Glutamatergic neuron (in vitro differentiated cells): ENCODE results near the gene CHN2. TPM values are rescaled to one million over a fixed set of nuclear protein-coding genes. Genes with fewer than 3 reads are reported as not detected.
A peak's percentile ranks its signal among the peaks of the same experiment; 100 is the strongest.

ENCODE experiments used
- DNase-seq: peaks from one replicate; pipeline ENCODE4 v3.0.0; 2022
- H3K27ac Mint-ChIP-seq: one replicate; pipeline ENCODE4 v1.8.0; 2020; ENCODE audit warnings: mild to moderate bottlenecking, mixed read lengths, inconsistent platforms; ENCODE audit not compliant: unreplicated experiment
- H3K27me3 Mint-ChIP-seq: one replicate; pipeline ENCODE4 v1.8.0; 2020; ENCODE audit warnings: mild to moderate bottlenecking, moderate library complexity, mixed read lengths, inconsistent platforms; ENCODE audit not compliant: unreplicated experiment
- H3K36me3 Mint-ChIP-seq: one replicate; pipeline ENCODE4 v1.8.0; 2020; ENCODE audit warnings: mild to moderate bottlenecking, mixed read lengths, inconsistent platforms; ENCODE audit not compliant: unreplicated experiment
- H3K4me1 Mint-ChIP-seq: one replicate; pipeline ENCODE4 v1.8.0; 2020; ENCODE audit warnings: mild to moderate bottlenecking, low read depth, mixed read lengths, inconsistent platforms; ENCODE audit not compliant: unreplicated experiment
- H3K4me3 Mint-ChIP-seq: one replicate; pipeline ENCODE4 v1.8.0; 2020; ENCODE audit warnings: mild to moderate bottlenecking, mixed read lengths, inconsistent platforms; ENCODE audit not compliant: unreplicated experiment
- H3K9me3 Mint-ChIP-seq: one replicate; pipeline ENCODE4 v1.8.0; 2020; ENCODE audit warnings: mild to moderate bottlenecking, moderate library complexity, mixed read lengths, inconsistent platforms; ENCODE audit not compliant: unreplicated experiment
- total RNA-seq: library from RNA; stranded (reverse); fragmentation: NEBNext Ultra II Directional; extraction: Animal tissue kit (Norgen Biotek cat#: 25700); gene quantifications from one replicate; pipeline ENCODE4 v1.2.1, GENCODE V29; 2021; ENCODE audit not compliant: unreplicated experiment
- TF ChIP-seq, protein P1 (sequence below): fragments of 200-600 bp; sonication (generic); IDR thresholded peaks from one replicate; pipeline ENCODE4 v1.5.0; 2021; ENCODE audit not compliant: partially characterized antibody, unreplicated experiment

The CHN2 gene
- total RNA-seq, 1 donor from 2014 or later: 63.2 TPM

DNA sequence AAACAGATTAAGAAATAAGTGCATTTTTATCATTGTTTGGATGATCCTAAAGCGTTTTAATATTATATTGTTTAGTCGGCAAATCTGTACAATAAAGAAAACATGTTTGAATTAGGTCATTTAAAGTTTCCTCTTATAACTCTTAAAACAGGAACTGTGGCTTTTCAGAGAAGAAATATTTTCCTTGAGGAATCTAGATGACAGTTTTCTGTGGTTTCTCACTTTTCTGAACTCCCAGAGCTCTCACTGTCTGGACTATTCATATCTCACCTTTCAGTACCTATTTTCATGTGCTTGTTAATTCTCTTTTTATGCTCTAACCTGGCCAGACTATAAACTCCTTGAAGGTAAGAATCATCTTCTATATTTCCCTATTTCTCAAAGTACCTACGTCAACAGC lies 135.1 kb downstream of the CHN2 start:
- TF ChIP-seq, protein P1, sequence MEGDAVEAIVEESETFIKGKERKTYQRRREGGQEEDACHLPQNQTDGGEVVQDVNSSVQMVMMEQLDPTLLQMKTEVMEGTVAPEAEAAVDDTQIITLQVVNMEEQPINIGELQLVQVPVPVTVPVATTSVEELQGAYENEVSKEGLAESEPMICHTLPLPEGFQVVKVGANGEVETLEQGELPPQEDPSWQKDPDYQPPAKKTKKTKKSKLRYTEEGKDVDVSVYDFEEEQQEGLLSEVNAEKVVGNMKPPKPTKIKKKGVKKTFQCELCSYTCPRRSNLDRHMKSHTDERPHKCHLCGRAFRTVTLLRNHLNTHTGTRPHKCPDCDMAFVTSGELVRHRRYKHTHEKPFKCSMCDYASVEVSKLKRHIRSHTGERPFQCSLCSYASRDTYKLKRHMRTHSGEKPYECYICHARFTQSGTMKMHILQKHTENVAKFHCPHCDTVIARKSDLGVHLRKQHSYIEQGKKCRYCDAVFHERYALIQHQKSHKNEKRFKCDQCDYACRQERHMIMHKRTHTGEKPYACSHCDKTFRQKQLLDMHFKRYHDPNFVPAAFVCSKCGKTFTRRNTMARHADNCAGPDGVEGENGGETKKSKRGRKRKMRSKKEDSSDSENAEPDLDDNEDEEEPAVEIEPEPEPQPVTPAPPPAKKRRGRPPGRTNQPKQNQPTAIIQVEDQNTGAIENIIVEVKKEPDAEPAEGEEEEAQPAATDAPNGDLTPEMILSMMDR: no peak
- H3K27ac Mint-ChIP-seq: peak overlapping the region; percentile 96
- H3K4me3 Mint-ChIP-seq: peak overlapping the region; percentile 16
- peaks cover 3% of the 10 kb centered on the region for H3K27me3 Mint-ChIP-seq
- H3K9me3 Mint-ChIP-seq: peaks cover 18% of the 10 kb centered on the region
- DNase-seq: no peak
- no peaks in the 10 kb centered on the region for H3K36me3 Mint-ChIP-seq
- H3K4me1 Mint-ChIP-seq: peaks cover 63% of the 10 kb centered on the region

DNA sequence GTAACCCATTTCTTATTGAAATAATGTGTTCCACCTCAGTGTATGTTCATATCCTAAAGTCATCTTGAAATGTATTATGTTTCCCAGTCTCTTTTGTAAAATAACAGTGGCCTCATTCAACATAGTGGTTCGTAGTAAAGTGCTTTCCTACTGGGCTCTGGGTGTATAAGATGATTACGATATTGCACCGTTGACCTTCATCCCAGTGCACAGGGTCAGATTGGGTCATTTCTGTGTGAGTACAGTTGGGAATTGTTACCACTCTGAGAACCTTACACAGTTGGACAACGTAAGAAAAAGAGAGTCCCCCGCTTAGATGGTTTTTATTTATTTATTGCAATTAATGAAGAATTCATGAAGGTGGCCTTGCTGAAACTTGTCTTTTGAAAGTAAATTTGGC lies 135.6 kb downstream of the CHN2 start:
- H3K4me1 Mint-ChIP-seq: peaks cover 62% of the 10 kb centered on the region
- peak overlapping the region; percentile 62 for H3K4me3 Mint-ChIP-seq
- peaks cover 18% of the 10 kb centered on the region for H3K9me3 Mint-ChIP-seq
- no peak for DNase-seq
- peaks cover 3% of the 10 kb centered on the region for H3K27me3 Mint-ChIP-seq
- TF ChIP-seq, protein P1: no peak
- H3K36me3 Mint-ChIP-seq: no peaks in the 10 kb centered on the region
- peak overlapping the region; percentile 96 for H3K27ac Mint-ChIP-seq

DNA sequence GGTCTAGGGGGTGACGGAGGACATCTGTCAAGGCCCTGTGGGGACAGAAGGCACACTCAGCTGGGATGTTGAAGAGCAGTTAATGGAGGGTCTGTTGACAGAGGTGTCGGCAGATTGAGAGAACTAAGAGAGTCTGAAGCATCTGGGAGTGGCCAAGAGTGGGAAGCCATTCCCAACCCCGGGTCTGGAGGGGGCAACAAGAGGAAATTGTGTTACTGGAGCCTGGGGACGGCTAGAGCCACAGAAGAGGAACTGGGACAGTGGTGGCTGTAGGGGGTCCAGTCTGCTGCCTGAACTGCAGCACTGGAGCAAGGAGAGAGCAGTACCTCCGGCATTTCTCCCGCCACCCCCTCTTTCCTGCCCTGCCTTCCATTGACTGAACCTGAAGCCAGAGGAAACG lies 136.6 kb downstream of the CHN2 start:
- TF ChIP-seq, protein P1: no peak
- Mint-ChIP-seq H3K27me3 (peaks cover 3% of the 10 kb centered on the region), H3K4me3 (peak overlapping the region; percentile 72), H3K36me3 (no peaks in the 10 kb centered on the region), H3K4me1 (peaks cover 65% of the 10 kb centered on the region), H3K9me3 (peaks cover 18% of the 10 kb centered on the region), H3K27ac (peak overlapping the region; percentile 96)
- DNase-seq: no peak

DNA sequence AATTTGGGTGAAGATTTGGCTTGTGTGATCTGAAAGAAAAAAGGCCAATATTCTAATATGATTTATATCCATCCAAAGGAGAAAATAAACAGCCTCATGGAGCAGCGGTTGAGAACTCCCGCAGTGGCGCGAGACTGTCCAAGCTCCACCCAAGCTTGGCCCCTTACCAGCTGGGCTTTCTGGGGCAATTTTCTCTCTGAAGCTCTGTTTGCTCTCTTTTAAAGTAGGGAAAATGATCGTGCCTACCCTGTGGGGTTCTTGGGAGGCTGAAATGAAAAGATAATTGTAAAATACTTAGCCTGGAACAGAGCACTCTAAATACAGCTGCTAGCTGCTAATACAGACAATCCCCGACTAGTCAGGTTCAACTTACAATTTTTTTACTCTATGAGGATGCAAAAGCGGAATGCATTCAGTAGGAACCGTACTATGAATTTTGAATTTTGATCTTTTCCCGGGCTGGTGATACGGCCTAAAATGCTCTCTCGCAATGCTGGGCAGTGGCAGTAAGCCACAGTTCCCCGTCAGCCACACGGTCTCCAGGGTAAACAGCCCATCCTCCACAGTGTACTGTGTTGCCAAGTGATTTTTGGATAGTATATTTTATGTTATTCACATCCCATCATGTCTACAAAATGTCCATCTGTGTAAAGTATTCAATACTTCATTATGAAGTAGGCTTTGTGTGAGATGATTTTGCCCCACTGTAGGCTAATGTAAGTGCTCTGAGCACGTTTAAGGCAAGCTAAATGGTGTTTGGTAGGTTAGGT lies 137.7 kb downstream of the CHN2 start:
- Mint-ChIP-seq H3K9me3 (peaks cover 18% of the 10 kb centered on the region), H3K4me3 (no peak overlapping the region), H3K27ac (peak overlapping the region; percentile 83), H3K27me3 (peaks cover 5% of the 10 kb centered on the region), H3K36me3 (no peaks in the 10 kb centered on the region), H3K4me1 (peaks cover 61% of the 10 kb centered on the region)
- DNase-seq: no peak
- TF ChIP-seq, protein P1: no peak
